Measurements from ENCODE around the gene SAMD11. TPM values are rescaled to one million over a fixed set of nuclear protein-coding genes. Genes with fewer than 3 reads are reported as not detected.

Gene SAMD11
- total RNA-seq, 1 donor from 2014 or later, result 10.2 TPM

DNA sequence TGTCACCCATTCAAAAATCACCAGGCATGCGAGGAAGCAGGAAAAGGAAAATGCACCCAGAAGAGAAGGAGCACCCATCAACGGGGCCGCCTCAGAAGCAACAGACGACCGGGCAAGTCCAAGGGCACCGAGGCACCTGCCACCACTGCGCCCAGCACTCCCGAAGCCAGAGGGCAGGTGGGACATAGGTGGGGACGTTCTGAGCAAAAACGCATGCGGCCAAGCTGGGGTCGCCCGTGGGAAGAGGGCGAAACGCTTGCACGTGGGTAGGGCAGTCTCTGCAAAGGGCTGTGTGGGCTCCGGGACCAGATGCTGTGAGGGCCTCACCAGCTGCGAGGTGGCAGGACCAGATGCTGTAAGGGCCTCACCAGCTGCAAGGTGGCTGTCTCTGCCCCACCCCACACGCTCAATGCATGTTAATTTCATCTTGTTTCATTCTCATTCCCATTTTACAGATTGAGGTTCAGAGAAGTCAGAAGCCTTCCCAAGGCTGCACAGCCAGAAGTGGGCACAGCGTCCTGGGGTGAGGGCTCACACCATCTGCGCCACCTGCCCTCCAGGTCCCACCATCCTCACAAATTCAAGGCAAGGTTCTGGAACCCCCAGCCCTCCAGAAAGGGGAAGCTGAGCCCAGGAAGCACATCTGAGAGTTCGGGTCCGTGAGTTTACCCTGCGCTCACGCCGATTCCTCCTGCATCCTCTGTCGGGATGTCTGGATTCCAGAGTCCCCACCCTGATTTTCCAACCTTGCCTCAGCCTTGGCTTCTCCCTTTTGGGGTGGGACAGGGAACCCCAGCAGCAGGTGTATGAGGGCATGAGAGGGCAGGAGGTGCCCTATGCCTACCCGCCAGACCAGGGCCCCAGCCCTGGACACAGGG is 8.2 kb upstream of the SAMD11 start:
- no peak for DNase-seq (ENCODE audit: low spot score)
- intact Hi-C loops (cut with DNase I), result no loop called here

DNA sequence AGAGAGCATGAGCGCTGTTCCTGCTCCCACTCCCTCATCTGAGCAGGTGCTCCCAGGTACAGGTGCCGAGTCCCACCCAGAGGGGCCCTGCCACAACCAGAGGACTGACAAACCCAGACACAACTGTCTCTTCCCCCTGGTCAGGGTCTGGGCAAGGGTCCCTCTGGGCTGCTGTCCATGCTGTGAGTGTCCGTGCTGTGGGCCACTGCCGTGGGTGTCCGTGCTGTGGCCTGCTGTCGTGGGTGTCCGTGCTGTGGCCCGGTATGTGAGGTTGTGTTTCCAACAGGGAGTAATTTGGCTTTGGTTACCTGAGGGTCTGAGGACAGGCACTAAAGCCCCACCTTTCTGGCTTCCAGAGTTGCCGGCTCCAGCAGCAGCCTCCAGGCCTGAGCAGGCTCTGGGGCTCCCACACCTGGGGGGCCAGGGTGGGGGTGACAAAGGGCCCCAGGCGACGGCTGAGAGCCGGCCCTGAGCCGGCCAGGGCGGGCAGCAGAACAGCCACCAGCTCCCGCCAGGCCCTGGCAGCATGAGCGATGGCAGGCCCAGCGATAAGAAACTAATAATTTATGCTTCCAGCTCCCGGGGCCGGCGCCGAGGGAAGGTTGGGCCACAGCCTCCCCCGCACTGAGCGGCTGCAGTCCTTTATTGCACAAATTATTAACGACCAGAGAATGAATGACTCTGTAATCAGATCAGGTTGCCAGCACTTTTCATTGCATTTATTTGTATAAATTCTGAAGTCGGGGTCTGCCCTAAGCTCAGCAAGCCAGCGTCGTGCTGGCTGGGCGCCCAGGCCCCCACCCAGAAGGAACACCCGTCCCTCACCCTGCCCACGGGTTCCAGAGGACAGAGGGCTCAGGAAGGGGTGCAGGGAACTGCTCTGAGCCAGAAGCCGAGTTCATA is 7.3 kb upstream of the SAMD11 start:
- DNase-seq (ENCODE audit: low spot score), result no peak
- intact Hi-C loops (cut with DNase I), result no loop called here

DNA sequence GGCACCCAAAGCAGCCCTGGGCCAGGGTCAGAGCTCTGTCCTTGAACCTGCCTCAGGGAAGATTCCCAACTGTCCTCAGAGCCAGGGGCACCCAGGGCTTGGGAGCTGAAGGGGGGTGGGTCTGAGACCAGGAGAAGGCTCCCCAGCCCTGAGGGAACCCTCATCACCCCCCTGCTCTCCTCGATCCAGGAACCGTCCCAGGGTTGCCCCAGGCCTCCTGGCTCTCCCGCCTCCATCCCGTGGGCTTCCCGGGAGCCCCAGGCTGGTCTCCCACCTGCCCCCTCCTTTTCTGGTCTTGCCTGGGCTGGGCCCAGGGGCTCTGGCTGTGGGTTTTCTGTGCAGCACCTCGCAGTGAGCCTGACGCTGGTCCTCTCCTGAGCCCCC is 6.7 kb upstream of the SAMD11 start:
- no peak for DNase-seq (ENCODE audit: low spot score)
- intact Hi-C loops (cut with DNase I), result no loop called here

DNA sequence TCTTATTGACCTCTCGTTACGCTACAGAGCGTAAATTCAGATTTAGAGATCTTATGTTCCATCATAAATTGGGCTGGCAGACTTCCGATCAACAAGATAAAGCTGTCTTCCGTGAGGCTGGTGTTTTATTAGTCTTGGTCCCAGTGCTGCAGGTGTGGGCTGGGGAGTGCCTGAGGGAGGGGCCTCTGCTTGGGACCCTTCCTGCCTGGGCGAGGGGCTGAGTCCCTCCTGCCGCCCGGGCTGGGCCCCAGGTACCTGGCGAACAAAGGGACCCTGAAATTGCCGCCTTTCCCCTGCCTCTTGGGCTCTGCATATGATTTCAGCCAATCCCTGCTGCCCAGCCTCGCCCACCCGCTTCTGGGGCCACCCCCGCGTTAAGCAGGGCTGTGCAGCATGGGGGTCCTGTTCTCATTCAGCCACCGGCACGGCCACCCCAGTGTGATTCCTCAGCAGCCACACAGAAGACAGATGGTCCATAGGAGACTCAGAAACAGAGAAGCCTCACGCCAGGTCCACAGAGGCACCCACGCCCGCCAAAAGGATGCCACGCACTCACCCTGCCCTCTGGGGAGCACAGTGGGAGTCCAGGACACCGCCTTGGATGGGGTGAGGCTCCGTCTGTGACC is 6.1 kb upstream of the SAMD11 start:
- intact Hi-C loops (cut with DNase I), result no loop called here
- no peak for DNase-seq (ENCODE audit: low spot score)

DNA sequence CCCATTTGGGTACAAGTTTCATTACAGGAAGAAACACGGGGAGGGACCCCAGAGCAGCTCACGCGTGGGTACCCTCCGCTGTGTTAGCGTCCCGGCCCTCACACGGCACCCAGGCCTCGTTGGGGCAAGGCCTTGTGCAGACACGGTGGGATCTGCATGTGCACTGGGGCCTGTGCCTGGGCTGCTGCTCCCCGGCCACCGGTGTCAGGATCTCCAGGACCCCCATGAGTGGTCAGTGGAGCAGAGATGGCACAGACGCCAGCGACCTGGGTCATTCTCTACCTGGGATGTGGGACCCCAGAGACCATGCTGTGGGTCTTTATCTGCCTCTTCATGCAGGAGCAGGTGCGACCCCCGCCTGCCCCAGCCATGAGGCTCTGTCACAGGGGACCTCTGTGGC is 5.4 kb upstream of the SAMD11 start:
- intact Hi-C loops (cut with DNase I), result no loop called here
- DNase-seq (ENCODE audit: low spot score), result no peak

DNA sequence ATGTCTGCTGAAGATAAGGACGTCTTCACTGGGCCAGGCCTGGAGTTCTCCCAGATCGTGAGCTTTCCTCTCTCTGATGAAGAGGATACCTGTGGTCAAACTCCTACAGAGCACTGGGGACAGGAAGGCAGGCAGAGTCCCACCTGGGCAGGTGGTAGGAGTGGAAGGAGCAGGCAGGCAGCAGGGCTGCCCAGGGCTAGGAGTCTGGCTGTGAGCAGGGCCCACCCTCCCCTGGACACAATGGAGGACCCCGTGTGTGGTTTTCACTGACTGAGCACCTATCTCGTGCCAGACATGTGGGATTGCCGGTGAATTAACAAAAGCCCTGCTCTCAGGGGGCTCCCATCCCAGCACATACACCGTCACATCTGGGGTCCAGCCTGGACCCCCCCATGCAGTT is 4.9 kb upstream of the SAMD11 start:
- DNase-seq (ENCODE audit: low spot score), result no peak
- intact Hi-C loops (cut with DNase I), result no loop called here

DNA sequence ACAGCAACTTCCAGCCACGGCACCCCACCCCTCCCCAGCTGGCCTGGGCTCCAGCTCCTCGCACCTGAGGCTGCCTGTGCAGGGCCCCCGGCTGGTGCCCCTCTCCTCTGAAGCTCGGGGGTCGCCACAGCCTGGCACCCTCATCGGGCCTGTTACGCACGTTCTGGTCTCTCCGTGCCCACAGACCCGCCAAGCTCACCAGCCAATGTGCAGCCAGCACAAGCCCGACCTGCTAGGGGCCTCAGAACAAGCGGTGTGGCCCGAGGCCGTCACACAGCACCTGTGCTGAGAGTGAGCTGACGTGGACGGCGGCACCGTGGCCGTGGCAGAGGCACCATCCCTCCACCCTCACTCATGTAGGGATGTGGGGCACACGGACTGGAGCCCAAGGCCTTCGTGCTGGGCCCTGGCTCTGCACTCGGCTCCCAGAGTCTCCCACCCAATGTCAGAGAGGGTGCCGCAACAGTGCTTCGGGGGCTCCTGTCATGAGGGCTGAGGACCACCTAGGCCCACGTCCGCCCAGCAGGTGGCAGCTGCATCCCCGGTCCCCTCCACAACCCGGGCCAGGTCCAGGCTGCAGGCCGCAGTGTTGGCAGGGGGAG is 4.4 kb upstream of the SAMD11 start:
- intact Hi-C loops (cut with DNase I), result no loop called here

DNA sequence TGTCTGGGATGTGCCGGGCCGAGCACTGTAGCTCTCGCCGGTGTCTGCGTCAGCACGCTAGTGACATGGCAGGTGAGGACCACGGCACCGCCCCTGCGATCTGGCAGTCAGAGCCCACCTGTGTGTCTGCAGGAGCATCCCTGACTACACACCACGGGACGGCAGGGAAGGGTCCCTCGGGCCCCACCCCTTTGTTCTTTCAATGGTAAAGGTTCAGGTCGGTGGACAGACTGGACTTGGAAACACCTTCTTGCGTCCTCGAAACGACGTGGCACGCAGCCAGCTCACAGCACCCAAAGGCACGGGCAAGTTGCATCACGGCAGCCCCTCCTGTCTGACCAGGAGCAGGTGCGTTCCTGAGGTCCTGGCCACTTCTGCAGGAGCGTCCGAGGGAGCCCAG is 3.7 kb upstream of the SAMD11 start:
- no peak for DNase-seq (ENCODE audit: low spot score)
- intact Hi-C loops (cut with DNase I), result no loop called here

More for the DNA sequence above, 4.4 kb upstream of the SAMD11 start:
- DNase-seq (ENCODE audit: low spot score), result no peak

DNA sequence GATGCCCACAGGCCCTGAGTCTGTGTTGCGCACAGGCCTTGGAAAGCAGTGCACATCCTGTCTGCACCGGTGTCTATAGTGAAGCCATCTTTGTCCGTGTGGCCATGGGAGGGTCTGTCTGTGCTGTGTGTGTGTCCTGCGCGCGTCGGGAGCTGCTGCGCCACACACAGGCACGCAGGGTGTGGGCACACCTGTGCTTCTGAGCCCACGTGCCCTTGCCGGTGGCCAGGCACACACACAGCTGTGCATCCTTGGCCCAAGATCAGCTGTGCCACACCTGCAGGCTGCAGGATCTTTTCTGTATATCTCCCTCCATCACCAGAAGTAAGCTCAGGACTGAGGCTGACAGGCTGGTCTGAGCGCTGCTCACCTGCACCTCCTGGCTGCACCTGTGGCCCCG is 3.2 kb upstream of the SAMD11 start:
- intact Hi-C loops (cut with DNase I), result no loop called here
- DNase-seq (ENCODE audit: low spot score), result no peak

DNA sequence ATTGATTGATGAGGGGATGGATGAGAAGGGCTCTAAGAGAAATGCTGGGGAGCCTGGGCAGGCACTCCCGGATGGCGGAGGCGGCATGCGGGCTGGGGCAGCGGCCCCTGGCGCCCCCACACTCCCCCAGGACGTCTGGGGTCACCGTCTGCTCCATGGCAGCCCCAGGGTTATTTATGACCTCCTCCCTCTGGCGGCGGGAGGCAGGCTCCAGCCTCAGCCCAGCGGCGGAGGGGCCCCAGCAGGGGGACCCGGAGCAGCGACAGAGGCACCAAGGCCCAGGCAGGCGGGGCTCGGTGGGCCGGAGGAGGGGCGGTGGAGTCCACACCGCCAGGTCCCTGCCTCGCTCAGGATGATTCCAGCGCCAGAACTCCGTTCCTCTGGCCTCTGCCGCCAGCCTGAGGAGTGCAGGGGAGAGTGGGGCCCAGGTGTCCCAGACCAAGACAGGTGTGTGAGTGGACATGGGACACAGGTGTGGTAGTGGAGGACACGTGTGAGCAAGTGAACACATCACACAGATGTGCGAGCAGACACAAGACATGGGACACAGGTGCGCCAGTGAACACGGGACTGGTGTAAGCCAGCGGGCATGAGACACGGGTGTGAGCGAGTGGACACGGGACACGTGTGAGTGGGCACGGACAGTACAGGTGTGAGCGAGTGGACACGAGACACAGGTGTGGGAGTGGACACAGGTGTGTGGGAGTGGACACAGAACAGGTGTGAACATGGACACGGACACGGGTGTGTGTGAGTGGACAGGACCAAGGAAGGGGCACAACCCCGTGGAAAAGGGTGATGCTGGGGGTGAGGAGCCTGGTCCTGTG is 2.5 kb upstream of the SAMD11 start:
- intact Hi-C loops (cut with DNase I), result no loop called here
- no peak for DNase-seq (ENCODE audit: low spot score)

DNA sequence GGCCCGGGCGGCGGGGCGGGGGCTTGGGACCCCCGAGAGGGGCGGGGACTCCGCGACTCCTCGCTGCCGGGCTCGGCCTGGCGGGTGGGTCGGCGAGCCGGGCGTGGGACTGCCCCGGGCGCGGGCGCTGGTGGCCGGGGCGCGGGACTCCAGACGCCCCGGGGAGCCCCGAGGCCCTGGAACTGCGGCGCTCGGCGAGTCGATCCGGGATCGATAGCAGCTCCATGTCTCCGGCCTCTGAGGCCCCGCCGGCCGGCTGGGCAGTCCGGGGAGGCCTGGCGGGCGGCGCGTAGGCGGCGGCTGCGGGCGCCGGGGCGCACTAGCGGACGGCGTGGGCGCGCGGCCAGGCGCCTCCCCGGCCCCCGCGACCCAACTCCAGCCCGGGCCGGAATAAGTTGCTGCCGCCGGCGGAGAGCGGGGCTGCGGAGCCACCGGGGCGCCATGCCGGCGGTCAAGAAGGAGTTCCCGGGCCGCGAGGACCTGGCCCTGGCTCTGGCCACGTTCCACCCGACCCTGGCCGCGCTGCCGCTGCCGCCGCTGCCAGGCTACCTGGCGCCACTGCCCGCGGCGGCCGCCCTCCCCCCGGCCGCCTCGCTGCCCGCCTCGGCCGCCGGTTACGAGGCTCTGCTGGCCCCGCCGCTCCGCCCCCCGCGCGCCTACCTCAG is 400 bp downstream of the SAMD11 start:
- DNase-seq (ENCODE audit: low spot score), result no peak

DNA sequence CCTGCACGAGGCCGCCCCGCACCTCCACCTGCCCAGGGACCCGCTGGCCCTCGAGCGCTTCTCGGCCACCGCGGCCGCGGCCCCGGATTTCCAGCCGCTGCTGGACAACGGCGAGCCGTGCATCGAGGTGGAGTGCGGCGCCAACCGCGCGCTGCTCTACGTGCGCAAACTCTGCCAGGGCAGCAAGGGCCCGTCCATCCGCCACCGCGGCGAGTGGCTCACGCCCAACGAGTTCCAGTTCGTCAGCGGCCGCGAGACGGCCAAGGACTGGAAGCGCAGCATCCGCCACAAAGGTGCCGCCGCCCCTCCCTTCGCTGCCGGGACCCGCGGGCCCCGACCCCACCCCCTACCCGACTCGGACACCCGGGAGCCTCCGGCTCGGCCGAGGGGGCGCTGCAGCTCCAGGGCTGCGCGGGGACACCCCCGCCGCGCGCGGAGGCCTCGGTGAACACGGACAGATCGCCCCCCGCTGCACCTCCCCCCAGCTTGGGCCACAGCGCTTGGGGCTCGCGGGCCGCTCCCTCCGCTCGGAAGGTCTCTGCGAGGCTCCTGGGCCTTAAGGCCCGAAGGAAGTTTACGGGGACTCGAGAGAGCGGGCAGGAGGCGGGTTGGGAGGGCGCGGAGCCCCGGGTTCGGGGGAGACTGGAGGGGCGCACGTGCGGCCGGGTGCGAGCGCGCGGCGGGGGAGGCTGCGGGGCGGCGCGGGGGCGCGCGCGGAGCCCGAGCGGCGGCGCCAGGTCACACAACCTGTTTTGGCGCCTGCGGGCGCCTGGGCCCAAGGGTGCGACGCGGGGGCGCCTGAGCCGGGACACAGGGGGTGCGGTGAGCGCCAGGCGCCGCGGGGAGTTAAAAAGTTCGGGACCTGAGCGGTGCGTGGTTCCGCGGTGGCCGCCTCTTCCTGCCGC is 1.2 kb downstream of the SAMD11 start:
- intact Hi-C loops (cut with DNase I), result no loop called here
- no peak for DNase-seq (ENCODE audit: low spot score)

More for the DNA sequence above, 400 bp downstream of the SAMD11 start:
- intact Hi-C loops (cut with DNase I), result loop anchor here (2.0 kb wide), 1 partner anchor 17 kb away; no protein-coding TSS in a partner anchor

DNA sequence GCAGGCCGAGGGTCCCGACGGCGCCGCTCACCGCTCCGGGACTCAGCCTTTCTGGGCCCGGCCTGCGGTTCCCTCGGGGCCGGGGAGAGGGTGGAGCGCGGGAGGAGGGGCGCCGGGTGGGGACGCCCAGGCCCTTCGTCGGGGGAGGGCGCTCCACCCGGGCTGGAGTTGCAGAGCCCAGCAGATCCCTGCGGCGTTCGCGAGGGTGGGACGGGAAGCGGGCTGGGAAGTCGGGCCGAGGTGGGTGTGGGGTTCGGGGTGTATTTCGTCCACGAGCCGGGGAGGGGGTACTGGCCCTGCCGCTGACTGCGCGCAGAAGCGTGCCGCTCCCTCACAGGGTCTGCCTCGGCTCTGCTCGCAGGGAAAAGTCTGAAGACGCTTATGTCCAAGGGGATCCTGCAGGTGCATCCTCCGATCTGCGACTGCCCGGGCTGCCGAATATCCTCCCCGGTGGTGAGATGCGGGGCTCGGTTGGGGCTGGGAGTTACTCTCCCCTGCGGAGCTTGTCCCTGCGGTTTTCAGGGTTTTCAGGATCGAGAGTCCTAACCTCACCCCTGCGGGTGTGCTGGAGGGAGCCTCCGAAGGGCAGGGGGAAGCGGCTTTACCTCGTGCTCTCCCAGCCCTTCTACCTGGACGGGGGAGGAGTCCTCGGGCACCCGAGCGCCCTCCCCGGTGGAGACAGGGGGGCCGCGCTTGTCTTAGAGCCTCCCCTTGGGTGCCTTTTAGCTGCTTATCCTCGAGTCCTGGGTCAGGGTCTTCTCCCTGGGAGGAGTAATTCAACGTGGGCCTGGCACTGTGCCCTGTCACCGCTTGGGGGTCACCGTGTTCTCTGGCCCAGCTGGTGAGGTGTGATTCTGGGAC is 2.1 kb downstream of the SAMD11 start:
- DNase-seq (ENCODE audit: low spot score), result no peak

DNA sequence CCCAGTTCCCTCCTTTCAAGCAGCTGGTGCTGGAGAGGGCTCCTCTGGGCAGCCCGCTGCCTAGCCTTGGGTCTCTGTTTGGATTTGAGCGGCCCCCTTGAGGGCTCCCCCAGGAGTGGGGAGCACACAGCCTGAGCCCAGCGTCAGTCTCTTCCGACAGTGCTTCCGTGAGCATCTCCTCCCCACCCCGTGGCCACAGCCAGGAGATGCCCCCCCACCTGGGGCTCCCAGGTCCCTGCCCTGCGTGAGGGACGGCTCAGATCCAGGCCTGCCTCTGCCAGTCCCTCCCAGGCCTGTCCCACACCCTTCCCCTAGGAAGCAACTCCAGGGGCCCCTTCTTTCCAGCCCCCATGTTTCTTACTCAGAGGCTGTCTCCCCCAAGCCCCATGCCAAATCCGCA is 3.5 kb downstream of the SAMD11 start:
- no peak for DNase-seq (ENCODE audit: low spot score)
- intact Hi-C loops (cut with DNase I), result no loop called here

More for the DNA sequence above, 2.1 kb downstream of the SAMD11 start:
- intact Hi-C loops (cut with DNase I), result no loop called here

DNA sequence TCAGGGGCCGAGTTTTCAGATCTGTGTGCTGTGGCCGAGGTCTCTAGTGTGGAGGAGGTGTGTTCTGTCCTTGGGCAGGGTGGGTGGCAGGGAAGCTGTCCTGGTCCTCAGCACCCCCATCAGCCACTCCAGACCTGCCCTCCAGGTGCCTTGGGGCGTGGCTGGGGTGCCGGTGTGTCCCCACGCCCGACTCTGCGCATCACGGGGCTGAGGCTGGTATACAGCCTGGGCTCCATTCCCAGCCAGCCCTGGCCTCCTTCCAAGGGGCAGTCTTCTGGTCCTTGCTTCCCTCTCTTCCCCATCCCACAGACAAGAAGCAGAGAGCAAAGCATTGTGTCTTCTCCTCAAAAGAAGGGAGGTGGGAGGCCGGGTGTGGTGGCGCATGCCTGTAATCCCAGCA is 4.0 kb downstream of the SAMD11 start:
- intact Hi-C loops (cut with DNase I), result no loop called here
- DNase-seq (ENCODE audit: low spot score), result no peak

DNA sequence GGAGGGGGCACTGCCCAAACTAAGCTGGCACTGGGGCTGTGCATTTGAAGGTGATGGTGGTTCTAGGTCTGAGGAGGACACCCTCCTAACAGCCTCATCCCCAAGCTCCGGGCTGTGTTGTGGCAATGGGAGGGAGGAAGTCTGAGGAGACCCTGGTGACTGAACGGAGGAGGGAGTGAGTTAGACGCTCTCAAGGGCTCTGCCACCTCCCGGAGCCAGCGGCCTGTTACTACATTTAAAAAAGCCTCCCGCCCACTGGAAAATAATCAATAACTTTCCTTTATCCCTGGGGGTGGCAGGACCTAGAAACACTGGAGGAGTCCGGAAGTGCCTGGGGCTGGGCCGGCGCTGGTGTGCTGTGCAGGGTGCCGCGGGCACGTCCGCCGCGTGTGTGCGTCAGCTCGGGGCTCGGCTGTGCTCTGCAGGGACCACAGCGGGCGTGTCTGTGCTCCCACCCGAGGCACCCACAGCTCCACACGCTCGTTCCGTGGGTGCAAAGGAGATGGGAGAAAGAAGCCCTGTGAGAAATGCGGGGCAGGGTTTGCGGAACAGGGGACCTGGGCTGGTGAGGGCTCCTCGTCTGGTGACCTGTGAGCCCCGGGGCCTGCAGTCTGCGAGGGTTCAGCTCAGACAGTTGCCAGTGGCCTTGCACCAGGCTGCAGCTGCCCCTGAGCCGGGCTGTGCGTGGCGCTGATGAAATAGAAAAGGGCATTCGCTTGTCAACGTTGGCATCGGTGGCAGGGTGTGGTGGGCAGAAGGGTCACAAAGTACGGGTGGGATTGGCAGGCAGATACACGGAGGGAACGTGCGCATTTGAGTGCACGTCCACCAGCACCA is 5.3 kb downstream of the SAMD11 start:
- intact Hi-C loops (cut with DNase I), result no loop called here
- no peak for DNase-seq (ENCODE audit: low spot score)
